SHP77 (cell line): ENCODE results near the gene CNKSR3.
"Not testable (repeated sequence)": the region's sequence is repeated elsewhere in the genome, so short reads cannot be mapped to it uniquely, and the experiment has no call there.

Experiments used
- DNase-seq, 2 experiments: peaks; one replicate each; lab custom pipeline; 2025; lab: John Stamatoyannopoulos, UW

CNKSR3 gene

DNA sequence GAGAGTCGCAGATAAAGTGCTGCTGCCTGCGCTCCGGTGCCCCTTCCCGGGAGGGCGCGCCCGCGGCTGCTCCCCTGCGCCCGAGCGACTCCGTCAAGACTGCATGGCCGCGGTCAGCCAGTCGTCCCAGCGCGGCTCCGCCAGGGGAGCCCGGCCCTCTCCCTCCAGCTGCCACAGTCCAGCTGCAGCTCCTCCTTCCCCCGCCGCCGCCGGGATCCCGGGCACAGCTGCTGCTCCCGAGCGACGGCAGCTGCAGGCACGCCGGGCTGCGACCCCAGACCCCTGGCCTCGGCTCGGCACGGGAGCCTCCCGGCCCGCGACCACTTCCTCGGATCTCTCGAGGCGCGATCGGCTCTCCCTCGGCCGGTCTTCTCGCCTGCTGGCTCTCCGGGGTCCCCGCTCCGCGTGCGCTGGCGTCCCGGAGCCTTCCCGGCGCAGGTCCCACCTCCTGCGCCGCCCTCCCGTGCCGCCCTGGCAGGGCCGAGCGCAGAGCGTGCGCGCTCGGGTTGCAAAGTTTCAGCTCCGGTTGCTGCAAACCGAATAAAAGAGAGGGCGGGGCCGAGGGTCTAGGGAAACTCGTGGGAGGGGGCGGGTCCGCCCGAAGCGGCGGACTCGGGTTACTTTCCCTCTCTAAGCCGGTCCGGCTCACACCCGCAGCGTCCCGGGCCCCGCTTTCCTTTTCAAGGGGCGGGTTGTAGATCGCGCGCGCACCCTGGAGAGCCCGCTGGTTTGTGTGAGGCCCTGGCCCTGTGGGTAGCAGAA lies at the start of gene CNKSR3:
Gene CNKSR3, minus strand, starts transcription at position 542 of the 762 bp plus-strand sequence. CDS start 571 bp downstream, outside the sequence.
- peak; percentile 97 to 98 for DNase-seq

DNA sequence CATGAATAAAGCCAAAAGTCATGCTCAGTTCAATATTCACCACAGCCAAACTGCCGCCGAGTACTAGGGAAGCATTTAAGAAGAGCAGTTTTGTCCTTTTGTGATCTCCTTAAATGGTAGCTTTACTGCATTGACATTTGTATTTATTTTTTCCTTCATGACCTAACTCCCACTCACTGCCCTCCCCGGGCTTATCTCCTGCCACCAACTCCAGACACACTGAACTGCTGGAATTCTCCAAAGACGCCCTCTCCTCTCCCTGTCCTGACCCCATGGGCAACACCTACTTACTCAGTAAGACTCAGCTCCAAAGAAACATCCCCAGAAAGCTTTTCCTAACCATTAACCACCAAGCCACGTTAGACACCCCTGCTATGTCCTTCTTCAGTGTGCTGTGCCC lies 48.5 kb upstream of the CNKSR3 start:
- DNase-seq, result no peak

DNA sequence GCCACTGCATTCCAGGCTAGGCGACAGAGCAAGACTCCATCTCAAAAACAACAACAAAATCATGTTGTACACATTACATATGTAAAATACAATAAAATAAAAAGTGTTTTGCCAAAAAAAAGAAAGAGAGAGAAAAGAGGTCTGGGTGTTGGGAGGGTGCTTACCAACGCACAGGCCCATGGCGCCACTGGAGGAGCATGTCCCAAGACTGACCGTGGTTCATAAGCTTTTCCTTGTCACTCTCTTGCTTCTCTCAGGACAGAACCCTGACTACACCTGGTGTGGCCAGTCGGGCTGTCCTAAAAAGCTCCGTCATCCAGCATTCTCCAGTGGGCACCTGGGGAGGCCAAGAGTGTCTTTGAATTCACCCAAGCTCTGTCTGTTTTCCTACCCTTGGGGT lies 48.0 kb upstream of the CNKSR3 start:
- DNase-seq, result no peak

- DNase-seq, result no peak
Measured at GRCh38 chr6:154555073-154555677, 44.7 kb upstream of the CNKSR3 start.

DNA sequence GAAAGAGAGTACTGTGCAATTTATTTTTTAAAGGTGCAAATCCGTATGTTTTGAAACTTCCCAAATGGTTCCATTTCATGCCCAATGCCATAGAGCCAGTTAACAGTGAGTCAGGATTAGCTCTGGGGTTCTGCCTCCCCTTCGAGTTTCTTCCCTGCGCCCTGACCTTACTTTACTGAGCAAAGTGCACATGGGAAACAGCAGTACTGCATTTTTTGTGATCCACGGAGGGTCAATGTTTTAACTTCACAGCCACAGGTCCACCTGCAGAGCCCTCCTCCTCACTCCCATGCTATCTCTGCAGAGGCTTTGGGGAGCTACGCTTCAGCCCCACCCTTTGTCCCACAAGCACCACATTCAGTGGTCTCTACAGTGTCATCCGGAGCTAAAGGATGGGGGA lies 44.0 kb upstream of the CNKSR3 start:
- DNase-seq, result no peak

DNA sequence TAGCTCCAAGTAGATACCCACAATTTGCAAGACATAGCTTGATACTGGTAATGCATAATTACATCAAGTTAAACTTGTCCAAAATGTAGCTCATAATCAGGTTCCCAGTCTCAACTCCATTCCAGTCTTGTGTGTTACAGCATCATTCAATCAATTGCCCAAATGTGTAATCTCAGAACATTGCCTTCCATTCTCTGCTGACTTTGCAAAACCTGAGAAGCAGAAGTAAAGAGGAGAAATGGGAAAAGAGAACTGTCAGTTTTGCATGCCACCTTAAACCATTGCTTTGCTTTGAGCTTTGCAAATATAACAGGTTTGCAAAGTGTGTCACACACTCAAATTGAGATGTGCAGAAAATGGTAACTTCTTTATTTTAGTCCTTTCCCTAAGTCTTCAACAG lies 40.3 kb upstream of the CNKSR3 start:
- no peak for DNase-seq

GRCh38 chr6:154549179-154549578 lies 38.7 kb upstream of the CNKSR3 start:
- no peak for DNase-seq

DNA sequence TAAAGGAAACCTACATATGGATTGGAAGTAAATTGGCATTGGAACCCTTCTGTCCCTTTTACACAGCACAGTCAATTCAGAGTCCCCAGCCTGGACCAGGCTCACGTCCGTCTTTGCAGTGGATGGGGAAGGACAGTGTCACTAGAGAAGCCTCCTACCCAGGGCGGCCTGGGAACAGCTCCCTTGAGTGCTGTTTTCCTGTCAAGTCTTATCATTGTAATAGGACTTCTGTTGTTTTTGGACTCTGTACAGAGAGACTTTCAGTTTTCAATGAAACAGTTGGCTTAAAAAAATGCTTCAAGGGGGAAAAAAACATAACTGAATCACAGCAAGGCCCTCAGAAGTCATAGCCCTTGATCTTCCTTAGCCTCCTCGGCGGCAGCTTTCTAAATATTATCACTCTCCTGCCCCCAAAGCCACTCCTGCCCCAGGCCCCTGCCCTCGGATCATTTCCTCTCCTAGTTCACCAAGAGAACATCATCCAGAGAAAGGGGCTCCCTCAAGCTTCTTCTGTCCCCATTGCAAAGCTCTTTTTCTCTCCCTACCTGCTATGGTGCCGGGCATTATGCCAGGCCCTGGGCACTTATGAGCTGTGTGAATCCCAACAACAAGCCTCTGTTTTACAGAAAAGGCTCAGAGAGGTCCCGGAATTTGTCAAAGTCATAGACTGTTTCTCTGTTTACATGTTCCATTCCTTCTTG lies 37.8 kb upstream of the CNKSR3 start:
- peak; percentile 8 to 45 for DNase-seq

- no peak for DNase-seq
Measured at GRCh38 chr6:154543628-154544027, 33.1 kb upstream of the CNKSR3 start.

DNA sequence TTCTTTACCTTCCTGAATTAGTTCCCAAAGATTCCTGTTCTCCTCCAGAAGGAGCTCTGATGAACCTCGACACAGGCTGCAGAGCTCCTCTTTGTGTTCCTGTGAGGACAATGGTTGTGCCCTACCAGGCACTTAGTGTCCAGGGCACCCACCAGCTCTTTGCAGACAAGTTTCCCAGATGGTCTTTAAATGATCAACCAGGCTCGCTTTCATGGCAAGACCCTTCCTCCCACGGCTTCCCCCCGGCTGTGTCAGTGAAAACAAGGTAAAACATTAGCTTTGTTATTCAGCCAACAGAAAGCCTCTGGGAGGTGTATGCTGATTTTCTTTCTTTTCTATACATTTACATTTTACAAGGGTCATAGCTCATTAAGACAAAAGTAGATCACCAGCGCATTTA lies 32.3 kb upstream of the CNKSR3 start:
- DNase-seq, result no peak

- DNase-seq, result not testable (repeated sequence)
Measured at GRCh38 chr6:154541837-154542236, 31.4 kb upstream of the CNKSR3 start.

DNA sequence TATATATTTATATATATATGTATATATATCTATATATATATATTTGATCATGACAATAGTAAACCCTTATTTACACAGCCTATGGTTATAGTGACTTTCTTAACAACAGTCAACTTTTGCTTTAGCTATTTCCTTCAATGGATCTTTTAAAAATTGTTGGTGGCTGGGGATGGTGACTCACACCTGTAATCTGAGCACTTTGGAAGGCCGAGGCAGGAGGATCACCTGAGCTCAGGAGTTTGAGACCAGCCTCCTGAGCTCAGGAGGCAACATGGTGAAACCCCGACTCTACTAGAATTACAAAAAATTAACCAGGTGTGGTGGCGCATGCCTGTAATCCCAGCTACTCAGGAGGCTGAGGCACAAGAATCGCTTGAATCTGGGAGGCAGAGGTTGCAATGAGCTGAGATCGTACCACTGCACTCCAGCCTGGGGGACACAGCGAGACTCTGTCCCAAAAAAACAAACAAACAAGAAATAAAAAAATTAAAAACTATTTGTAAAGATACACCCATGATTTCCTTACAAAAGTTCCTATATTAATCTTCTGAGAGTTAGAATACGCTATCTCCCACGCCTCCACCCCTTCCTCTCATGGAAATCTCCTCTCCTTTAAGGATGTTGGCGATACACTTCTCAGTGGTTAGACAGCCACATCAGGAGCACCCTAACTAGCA lies 29.2 kb upstream of the CNKSR3 start:
- no peak for DNase-seq

GRCh38 chr6:154538640-154539191 lies 28.2 kb upstream of the CNKSR3 start:
- peak; percentile 15 to 72 for DNase-seq

DNA sequence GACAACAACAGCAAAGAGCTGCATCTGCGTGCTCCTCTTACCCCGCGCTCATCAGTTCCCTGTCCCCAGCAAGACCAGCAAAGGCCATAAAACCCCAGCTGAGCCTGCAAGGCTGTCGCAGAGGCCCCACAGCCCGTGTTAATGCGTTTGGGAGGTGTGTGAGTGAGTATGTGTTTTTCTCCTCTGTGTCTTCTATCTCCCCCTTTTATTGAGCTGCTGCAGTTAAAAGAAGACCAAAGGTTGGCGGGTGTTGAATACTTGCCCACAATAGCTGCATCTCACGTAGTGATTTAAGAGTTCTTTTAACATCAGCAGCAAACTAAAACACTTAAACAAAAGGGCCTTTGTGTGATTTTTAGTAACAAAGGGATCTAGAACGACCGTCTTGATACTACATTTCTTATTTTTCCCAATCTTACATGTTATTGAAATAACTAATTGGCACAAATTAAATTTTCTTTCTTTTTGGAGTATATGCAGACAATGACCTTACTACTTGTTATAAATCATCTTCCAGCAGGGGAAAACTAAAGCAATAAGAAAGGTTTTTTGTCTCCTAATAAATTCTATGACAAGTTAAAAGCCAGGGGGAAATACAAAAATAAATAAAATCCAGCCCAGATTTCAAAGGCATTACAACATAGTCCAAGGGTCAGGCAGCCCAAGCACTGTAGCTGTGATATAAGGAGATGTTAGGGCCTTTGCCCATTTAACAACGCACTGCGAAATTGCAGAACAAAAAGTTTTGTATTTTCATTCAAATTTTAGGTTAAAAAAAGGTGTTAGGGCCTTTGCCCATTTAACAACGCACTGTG lies 27.2 kb upstream of the CNKSR3 start:
- DNase-seq, result peak; percentile 76 to 80

- no peak for DNase-seq
Measured at GRCh38 chr6:154536999-154537398, 26.5 kb upstream of the CNKSR3 start.

GRCh38 chr6:154536255-154536654 lies 25.8 kb upstream of the CNKSR3 start:
- DNase-seq, result no peak

DNA sequence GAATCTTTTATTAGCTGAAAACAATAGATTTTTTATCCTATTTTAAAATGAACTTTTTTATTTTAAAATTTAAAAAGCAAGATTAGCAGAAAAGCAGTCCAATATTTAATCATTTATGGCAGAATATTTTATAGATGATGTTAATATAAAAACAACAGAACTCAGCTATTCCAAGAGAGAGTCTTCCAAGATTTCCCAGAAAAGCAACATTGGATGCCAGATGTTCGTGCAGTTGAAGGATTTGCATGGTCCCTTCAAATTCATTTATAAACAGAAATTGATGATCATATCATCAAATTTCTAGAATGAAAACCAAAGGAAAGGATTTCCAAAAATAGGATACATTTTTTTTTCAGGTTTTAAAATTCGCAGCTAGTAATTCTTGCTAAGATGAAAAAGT lies 25.4 kb upstream of the CNKSR3 start:
- DNase-seq, result no peak

DNA sequence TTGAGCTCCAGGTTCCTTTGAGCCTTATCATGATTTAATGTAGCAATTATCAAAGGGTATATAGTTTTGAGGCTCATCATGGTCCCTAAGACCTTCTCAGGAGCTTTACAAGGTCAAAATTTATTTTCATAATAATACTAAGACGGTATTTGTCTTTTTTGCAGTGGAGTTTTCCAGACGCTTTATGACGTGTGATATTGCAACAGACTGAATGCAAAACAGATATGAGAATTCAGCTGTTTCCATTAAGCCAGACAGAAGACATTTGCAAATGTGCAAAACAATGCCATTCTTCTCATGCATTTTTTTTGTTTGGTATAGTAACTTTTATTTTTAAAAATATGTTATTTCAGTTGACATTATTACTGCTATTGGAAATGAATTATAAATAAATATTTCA lies 24.7 kb upstream of the CNKSR3 start:
- no peak for DNase-seq

GRCh38 chr6:154534531-154534930 lies 24.0 kb upstream of the CNKSR3 start:
- no peak for DNase-seq

DNA sequence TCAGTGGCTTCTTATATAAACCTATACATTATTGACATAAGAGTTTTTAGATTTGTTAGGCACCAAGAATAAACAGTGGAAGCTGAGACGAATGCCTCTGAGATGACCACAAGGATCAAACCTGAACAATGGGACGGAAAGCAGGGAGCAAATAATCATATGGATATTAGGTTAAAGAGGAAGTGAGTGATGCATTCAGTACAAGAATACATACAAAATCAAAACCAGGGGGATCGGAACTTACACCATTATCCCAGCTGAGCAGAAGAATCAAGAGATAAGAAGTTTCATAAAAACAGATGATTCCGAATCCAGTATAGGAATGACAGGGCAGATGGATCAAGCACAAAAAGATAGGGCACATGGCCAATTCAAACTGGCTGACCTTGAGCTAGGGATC lies 21.9 kb upstream of the CNKSR3 start:
- no peak for DNase-seq

- no peak for DNase-seq
Measured at GRCh38 chr6:154529957-154530356, 19.5 kb upstream of the CNKSR3 start.
